Left forelimb (tissue), 1 donor: ENCODE measurements around the gene GRK5.

Experiments used
- DNase-seq: peaks from one replicate; pipeline ENCODE4 v3.0.0-alpha.2; 2018; ENCODE audit warnings: low spot score

GRK5 gene

DNA sequence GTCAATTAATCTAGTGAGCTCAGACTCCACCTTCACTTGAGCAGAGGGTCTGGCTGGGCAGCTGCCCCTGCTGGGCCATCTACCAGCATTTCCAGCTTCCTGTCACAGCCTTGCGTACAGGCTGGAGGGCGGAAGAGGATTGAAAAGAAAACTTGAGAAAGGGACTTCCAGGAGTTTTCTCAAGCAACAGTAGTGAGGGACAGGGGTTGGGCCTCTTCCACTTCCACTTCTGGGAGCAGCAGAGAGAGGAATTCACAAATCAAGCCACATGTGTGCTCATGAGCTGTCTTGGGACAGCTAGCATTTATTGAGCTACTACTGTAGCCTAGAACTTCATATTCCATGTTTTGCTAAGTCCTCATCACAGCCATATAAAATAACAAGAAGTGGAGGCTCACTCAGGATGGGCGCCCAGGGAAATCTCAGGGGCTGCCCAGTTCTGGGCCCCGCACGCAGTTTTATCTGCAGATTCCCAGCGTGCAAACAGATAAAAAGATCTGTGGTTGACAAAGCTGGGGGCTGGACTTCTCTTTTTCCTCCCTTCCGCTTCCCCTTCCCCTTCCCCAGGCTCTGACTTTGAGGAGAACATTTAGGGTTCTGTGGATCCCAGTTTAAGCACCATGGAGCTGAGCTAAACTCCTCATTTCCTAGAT lies 199.4 kb downstream of the GRK5 start:
- no peak for DNase-seq

DNA sequence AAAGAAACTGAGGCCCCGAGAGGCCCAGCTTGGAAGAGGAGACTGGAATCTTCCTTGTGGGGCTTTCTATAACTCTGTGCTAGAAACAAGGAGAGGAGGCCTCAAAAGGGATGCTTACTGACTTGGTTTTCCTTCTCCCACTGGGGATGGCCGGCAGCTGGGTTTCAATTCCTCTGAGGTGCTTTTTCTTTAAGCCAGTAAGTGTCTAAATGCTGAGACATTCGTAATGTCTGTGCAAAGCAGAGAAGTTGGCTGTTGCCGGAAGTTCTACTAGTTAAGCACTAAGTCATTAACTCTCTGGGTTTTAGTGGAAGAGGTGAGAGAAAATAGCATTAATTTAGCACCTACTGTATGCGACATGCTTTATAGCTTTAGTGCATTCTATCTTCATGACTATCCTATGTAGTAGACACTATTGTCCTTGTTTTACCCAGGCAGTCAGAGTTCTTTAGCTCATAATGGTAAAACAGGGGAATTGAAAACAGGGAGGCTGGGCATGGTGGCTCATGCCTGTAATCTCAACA lies 199.9 kb downstream of the GRK5 start:
- no peak for DNase-seq

DNA sequence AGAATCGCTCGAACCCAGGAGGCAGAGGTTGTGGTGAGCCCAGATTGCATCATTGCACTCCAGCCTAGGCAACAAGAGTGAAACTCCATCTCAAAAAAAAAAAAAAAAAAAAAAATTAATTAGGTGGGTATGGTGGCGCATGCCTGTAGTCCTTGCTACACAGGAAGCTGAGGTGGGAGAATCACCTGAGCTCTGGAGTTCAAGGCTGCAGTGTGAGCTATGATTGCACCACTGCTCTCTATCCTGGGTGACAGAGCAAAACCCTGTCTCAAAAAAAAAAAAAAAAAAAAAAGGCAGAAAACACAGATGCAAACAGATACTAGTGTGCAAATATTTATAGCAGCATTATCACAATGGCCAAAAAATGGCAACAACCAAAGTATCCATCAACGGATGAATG lies 200.7 kb downstream of the GRK5 start:
- DNase-seq: no peak

DNA sequence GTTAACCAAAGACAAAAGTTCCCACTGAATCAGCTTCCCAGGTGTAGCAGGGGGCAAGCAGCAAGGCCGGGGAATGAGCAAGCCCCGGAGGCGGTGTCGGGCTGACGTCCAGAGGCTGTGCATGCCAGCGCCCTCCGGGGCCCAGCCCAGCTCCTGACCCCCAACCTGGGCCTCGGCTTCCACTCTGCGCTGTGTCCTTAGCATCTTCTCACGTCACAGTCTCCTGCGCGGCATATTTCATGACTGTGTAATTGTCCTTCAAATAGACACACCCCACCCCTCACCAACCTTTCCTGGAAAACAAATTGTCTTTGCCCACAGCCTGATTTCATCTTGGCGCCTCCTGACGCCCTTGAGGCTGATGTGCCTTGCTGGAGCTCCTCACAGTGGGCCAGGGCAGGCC lies 201.6 kb downstream of the GRK5 start:
- DNase-seq: no peak

DNA sequence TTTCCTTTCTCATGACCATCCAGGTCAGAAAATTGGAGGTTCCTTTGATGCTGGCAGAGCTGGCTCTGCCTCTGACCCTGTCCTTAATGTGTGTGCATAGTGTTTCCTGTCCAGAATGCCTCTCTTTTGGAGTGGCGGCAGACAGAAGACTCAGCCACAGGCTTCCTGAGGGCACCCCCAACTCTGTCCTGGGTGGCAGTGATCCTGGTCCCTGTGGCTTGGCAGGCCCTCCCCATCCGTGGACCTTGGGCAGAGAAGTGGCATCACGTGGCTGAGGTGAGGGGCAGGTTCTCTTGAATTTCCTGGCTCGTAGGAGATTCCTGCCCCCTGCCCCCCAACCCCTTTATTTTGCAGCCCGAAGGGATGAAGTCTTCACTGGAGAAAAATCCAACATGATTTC lies 202.0 kb downstream of the GRK5 start:
- DNase-seq: no peak

DNA sequence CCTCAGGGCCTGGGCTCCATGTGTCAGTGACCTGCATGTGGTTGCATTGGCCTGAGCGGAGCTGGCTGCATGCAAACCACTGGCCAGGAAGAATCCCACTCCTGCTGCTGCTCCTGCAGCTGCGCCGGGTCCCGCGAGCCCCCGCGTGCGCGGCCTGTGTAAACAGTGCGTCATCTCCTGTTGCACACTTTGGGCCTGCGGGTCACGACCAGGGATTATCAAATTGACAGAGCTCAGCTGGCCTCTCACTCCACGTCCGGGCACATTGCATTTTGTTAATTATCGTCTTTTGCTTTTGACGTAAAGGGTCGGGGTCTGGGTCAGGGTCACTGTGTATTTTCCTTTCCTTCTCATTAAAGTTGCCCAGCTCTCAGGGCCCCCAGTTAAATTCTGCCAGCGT lies 202.5 kb downstream of the GRK5 start:
- DNase-seq: peak; percentile 74

DNA sequence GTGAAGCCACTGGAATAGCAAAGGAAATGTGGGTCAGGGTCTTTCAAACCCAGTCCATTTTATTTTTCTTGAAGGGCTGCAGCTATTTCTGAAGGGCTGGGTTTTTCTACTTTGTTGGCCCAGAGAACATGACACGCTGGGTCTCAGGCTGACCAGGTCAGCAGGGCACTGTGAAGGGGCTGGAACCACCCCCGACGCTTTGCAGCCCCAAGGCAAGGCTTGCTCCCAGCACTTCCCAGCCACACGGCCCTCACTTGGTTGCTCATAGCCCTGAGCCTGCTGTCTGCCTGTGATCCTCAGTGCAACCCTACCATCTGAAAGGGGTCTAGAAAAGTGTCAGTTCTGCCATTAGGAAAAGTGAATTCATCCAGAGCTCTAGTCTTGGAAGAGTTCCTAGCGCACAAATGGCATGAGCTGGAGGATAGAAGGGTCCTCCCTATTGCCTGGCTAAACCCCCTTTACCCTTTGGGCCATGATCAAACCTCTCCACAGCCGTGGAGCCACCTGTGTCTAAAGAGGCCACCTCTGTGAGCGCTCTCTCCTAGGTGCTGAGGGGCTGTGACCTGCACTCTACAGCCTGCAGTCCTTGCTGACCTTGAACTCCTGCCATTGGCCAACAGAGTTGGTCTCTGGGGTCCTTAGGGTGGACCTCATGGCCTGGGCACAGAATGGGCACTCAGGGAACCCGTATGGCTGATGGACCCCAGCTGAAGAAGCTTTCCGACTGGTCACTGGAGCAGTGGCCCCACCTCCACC lies 203.2 kb downstream of the GRK5 start:
- DNase-seq: no peak

DNA sequence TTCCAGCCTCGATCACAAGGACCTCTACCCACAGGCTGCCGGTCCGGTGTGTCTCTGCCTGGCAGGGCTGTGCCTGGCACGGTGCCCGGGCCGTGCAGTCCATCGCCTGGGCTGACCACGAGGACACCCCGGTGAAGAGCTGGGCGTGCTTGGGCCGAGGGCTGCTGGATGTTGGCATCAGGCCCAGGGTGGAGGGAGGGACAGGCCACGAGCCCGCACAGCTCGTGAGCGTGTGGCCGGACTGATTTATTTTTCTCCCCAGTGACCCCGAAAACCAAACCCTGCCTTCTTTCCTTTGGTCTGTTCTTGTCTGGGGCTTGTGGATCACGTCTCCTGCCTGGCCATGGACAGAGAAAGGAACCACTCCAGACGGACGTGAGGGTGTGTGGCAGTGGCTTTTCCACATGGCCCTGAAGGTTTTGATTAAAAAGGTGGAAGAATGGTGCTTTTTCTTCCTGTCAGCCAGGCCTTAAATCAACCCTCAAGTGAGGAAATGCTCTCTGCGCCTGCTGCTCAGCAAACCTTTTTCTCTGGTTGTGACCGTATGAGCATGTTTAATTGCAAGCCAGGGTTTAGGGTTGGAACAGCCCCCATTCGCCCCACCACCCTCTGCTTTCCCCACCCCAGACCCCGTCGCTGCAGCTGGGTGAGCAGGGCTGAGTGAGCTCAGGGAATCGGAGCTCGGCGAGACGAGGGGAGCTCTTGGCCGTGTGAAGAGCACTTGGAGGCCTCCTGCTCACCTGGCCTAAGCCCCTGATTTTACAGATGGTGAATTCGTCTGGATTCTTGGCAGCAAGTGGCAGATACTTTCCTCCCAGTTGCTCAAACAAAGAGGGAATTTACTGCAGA lies 205.1 kb downstream of the GRK5 start:
- peak; percentile 83 for DNase-seq

DNA sequence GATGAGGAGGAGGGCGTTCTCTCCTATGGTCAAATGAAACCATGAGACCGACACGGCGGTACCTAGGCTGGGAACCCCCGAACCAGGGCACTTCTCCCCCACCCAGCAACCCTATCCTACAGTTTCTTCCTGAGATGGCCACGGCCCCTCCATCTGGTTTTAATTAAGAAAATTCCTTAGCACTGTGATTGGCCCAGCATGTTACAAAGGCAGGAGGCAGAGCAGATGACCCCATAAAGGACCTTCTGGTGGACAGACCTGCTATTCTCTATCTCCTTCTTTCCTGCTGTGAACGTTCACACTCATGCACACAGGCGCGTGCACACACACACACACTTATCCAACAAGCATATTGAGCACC lies 205.7 kb downstream of the GRK5 start:
- DNase-seq: no peak

DNA sequence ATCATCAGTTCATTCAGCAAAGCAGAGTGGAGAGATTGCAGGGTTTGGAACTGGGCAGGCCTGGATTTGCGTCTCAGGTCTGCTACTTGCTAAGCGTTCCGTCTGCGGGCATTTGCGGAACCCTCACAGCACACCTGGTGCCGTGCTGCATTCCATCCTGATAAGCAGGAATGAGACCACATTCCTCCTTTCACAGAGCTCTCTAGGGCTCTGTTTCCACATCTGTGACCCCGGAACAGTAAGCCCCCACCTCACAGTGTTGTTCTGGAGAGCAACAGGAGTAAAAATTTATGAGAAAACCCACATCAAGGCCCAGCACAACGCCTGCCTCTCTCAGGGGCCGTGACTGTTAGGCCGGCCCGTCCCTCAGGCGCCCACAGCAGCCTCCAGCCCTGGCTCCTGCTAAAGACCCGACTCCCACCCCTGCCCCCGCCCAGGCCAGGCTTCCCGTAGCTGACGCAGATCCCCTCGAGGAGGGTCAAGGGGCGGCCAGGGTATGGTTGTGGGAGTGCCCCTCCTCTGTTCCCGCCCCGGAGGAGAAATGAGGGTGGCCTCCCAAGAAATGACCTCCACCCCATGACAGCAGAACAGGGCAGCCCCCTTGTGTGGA lies 206.2 kb downstream of the GRK5 start:
- peak; percentile 74 for DNase-seq

DNA sequence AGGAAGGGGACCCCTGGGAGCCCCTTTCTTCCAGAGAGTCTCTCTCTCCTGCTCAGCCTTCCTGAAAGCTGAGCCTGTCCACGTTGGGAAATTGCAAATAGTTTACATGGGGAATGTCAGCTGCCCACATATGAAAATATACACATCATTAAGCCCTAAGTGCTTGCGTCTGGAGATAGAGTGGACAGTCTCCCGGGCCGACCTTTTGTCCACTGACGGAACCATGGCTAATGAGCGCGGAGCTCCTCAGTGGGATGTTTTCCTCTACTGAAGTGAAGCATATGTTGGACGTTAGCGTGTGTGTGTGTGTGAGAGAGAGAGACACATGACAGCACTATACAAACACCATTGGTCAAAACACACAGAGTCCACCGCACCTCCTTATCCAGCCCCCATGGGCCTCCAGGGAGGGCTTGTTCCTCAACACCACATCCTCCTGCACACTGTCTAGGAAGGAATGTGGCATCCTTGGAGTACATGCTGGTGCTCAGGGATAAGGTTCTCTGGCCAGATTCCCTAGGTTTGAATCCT lies 206.8 kb downstream of the GRK5 start:
- no peak for DNase-seq

DNA sequence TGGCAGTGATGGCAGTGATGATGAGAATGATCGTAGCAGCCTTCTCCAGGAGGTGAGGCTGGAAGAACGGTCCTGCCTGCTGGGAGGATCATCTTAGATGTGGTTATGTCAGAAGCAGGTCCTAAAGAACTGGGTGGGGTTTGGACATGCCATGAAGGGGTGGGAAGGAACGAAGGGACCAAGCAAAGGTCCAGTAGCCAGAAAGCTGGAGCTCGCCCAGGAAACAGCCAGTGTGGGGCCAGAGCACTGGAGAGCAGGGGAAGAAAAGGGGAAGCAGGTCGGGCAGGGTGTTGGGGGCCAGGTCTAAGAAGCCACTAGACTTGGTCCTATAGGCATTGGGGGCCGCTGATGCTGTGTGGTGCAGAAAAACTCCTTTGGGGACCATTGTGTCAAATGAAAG lies 207.8 kb downstream of the GRK5 start:
- DNase-seq: no peak

DNA sequence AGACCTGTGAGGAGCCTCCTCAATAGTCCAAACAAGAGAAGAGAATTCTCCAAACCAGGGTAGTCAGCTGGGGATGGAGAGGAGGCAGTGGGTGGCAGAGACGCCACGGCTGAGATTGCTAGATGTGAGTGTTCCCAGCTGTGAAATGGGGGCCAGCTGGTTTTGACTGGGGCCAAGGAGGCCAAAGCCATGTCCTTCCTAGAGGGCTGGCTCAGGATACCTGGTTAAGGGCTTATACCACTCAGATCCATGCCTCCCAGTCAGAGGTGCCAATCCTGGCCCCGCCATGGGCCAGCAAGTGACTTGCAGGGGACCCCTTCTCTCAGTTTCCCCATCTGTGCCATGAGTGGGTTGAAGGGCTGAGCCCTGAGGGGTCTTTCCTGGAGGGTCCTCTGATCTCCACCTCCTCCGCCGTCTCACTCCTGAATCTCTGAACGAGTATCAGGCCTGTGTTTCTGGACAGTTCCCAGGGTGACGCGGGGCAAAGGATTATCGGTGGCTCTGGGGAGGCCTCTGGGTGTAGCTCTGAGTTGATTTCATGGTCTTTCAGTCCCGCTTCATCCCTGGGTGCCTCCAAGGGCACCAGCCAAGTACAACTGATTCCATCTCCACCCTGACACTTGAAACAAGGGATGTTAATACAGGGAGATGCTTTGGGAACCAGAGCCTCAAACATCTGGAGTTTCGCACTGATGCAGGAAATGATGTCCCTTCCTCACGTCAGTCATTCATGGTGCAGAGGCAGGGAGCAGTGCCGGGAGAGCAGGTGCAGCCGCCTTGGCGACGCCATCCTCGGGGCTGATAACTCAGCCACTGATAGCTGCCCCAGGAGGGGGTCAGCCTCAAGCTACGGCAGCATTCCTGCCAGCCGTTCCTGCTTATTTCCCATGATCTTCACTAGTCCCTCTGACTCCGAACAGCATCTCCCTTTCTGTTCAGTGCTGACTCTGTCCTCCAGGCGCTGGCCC lies 208.4 kb downstream of the GRK5 start:
- DNase-seq: no peak

DNA sequence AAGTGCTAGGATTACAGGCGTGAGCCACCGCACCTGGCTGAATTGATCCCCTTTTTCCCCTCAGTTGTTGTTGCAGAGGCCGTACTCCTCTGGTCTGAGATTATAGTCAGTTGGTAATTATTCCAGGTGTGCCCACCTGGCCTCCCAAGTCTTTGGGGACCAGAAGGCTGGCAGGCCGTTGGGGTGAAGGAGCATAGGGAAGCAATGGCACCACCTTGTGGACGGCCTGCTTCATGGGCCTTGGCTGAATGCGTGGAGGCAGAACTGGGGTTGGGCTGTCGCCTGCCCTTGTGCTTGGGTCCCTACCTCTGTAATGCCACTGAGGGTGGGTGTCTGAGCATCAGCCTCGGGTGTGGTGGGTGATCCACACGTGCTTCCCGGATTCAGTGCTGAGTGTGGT lies 209.5 kb downstream of the GRK5 start:
- no peak for DNase-seq

DNA sequence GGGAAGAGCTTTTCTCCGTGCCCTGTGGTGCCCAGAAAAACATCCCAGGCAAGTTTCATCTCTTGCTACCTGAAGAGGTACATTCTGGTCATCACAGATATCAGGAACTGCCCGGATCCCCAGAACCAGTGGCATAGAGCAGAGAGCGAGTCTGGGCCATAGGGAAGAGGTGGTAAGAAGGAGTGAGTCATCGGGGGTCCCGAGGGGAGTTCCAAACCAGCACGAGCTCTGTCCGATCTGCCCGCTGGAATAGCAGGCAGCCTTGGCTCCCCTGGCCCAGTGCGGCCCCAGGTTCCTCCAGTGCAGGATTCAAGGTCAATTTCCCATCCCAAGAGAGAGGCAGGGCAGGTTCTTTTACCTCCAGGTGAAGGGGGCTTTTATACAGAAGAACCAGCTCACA lies 210.5 kb downstream of the GRK5 start:
- no peak for DNase-seq

DNA sequence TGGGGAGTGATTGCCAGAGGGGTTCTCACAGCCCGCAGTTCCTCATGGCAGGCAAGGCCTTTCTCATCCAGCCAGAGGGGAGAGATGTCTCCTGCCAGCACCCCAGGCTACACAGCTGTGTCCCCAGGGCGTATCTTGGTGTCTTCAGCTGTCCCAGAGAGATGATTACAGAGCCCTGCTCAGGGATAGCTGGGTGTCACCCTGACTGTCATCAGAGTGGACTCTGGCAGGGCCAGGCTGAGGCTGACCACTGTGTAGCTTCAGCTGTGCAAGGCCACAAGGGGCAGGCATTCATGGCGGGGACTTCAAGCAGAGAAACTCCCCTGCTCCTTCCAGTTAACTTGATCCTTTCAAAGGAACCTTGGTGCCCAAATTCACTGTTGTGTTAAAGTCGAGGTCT lies 211.0 kb downstream of the GRK5 start:
- no peak for DNase-seq

DNA sequence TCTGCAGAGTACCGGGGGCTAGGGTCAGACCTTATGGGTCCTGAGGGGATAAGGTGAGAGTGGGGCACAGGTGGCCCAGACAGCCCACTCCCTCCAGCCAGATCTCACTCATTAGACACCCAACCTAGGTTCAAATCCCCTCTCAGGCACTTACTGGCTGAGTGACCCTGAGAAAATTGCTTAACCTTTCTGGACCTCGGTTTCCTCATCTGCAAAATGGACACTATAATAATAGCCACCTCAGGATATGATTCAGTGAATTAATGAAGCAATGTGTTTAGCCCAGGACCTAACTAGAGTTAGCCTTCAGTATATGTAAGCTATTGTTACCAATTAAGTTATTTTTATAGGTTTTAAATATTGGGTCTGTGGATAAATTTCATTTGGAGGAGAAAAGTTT lies 212.6 kb downstream of the GRK5 start:
- DNase-seq: no peak

DNA sequence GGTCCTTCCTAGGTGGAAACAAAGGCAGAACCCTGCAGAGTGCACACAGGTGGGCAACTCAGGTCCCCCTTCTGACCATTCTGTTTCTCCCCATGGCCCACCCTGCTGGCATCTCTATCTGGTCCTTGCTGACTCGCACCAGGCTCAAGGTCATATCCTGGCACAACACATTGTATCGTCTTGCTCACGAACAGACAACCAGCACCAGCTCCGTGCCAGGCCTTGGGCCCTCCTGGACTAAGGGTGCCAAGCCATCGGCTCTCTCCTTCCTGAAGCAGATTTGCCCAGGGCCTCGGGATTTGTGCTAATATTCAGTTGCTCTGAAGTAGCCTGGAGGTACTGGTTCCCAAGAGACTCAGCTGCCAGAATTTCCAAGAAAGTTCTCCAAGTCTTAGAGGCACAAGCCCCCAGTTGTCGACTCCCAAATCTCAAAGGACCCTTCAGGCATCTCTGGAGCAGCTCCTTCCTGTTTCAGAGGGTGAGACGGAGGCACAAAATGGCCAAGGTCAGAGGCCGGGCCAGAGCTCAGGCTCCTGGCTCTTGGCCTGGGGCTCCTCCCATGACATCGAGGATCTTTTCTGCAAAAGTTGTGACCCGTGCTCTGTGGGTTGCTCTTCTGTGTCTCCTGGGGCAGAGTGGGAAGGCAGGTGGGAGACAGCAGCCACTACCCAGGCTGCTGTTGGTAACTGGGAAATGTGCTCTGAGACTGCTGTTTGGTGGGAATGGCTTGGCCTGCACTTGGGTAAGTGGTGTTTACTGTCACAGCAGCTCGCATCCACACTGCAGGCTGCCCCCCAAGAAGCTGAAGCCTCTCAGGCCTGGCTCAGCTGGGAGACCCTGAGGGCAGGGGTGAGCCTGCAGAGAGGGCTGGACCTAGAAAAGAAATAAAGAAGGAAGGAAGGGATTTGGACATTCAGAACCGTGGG lies 213.8 kb downstream of the GRK5 start:
- no peak for DNase-seq

DNA sequence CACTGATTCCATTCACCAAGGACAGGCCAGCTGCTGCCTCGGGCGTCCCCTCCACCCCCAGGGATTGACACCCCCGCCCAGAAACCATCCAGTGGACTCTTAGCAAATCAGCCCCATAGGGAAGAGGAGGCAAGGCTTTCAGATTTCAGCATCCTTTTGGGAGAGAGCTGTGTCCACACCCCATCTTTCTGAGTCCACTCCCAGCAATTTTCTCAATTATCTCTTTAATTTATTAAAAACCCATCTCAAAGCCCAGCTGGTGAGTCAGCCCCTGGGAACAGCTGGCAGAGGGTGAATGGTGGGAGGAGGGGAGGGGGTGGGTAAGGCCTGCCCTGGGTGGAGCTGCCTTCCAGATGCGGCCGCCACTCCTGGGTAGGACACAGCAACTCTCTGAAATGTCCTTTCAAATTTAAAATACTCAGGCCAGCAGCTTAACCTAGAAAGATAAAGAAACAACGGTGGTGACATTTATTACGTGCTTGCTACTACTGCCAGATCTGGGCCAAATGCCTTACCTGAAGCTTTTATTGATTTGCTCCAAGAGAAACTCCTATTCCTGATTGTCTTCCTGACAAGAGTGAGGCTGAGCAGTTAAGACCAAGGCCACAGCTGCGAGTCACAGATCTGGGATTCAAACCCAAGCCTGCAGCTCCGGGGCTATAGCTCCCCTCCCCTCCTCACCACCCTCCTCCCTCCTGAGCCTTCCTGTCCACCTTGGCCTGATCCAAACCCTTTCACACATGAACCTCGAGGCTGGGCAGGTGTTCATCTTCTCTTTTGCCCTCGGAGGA lies 214.7 kb downstream of the GRK5 start:
- no peak for DNase-seq
